LoVo (cell line): ENCODE results near the gene IDI1.
"Not testable (repeated sequence)": the region's sequence is repeated elsewhere in the genome, so short reads cannot be mapped to it uniquely, and the experiment has no call there.

Experiments used
- DNase-seq: peaks from one replicate; pipeline ENCODE4 v3.0.0-alpha.2; 2016; ENCODE audit warnings: low spot score

The IDI1 gene

DNA sequence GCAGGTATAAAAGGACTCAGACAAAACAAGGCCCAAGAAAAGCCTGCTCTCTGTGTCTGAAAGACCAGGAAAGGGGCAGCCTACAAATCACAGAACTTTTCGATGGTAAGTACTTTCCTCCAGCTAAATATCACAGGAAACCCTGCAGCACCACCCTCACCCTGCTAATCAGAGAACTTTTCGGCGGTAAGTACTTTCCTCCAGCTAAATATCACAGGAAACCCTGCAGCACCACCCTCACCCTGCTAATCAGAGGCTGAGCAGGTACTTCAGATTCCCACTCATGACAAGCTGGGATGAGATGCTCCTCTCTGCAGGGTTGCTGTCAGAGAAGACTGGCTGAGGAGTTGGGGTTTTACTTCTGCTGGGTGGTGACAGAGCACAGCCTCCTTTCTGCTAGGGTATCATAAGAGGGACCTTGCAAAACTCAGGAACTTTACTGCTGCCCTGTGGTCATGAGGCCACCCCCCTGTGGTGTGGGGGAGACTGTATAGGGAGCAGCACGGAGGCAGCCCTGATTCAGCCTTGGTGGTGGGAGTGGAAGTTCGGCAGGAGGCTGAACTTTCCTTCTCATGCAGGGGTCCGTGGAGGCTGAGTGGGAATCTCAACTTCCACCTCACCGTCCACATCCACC, 14.4 kb upstream of the IDI1 start:
- DNase-seq = no peak

DNA sequence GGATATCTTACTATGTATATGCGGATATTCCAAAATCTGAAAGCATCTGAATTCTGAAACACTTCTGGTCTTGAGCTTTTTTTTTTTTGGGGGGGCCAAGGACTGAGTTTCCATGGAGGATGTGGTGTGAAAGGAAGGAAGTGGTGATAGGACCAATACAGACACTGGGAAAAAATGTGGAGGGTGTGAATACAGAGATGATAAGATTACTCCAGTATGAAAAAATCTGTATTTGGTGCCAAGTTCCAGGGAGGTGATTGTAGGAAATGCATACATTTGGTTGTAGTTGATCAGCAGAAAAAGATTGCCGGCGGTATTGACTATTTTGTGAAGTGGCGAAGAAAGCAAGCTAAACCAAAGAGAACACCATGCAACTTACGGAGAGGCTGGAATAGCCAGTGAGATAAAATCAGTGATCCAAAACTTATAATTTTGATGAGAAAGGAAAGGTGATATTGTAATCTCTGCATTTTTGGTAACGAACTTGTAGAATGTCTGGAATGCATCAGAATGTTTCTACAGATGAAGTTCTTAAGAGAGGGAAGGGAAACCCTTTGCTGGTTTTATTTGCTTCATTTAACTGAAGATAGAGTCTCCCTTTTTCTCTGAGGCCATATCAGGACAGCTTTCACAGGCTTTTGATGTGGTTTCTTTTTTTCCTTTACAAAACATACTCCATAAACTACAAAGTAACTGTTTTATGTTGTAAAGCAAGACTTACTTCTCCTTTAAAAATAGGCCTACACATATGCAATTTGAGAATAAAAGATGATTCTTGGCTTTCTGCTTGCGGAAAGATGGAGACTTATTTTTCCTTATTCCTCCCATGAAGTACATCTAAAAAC, 13.2 kb upstream of the IDI1 start:
- no peak for DNase-seq

DNA sequence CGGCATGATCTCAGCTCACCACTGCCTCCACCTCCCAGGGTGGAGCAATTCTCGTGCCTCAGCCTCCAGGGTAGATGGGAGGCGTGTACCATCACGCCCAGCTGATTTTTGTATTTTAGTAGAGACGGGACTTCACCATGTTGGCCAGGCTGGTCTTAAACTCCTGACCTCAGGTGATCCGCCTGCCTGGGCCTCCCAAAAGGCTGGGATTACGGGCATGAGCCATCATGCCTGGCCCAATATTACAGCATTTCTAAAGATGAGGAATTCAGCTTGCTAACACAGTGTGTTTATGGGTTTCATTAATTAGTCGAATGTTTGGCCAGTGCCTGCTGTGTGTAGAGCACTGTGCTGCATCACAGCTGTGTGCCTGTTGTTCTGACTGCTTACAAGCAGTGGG, 11.0 kb upstream of the IDI1 start:
- no peak for DNase-seq

DNA sequence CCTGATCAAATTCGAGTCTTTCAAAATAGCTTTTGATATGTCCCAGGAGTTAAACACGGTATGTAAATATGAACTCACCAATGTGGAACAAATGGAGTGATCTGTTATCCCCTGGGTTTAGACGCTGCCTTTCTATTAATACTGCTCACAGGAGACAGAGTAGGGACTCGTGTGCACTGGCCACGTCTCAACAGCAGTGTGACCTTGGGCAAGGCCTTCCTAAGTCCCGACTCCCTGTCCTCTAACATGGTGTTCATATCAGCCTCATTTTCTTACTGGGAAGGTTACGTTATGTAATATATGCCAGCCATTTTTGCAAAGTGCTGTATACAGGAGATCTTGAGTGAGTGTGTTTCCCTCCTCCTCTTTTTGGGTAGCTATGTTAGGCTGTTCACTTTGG, 9.1 kb upstream of the IDI1 start:
- no peak for DNase-seq

DNA sequence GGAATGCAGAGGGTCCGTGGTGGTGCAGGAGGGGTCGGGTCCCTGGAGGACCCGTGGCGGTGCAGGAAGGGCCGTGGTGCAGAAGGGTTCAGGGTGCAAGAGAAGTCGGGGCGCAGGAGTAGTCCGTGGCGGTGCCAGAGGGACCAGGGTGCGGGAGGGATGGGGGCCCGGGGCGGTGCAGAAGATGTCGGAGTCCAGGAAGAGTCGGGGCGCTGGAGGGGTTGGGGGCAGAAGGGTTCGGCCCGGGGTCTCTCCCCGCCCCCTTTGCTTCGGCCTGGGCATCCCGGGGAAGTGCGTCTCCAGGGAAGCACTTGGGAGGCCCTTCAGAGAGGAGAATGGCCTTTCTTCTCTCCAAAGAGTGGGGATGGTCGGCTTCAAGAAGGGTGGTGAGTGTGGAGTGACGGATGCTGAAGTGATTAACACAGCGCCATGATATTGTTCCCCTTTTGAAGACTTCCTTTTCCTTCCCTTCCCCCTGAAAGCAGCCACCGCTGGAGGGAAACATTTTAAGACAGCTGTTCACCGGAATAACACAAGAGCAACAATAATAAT, 8.3 kb upstream of the IDI1 start:
- no peak for DNase-seq

DNA sequence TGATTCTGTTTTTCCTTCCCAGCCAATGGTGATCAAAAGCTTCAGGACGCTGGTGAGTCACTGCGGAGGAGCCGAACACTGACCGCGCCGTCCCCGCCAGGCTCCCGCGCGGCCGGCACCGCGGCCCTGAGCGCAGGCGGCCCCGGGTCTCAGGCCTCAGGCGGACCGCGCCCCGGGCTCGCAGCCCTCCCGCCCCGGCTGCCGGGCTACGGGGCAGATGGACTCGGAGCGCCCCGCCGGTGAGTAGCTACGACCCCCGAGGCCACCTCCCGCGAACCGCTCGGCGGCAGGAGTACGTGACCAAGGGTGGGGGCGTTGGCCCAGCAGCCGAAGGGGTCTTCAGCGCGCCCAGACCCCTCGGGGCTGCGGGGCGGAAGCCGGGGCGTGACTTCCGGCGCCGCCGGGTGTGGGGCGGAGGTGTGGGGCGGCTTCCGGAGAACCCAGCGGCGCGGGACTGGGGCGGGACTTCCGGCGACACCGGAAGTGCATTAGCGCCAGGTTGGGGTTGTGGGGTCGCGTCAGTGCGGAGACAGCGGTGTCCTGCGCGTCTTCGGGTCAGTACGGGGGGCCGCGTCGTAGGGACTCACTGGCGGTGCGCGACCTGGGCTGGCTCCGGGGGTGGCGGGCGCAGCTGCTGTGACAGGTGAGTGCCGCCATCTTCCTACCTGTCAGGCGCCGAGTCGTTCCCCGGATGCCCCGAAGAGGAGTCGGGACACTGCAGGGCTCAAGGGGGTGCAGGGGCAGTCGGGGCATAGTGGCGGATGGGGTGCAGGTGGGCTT, 7.6 kb upstream of the IDI1 start, which contains the start of gene WDR37:
Gene WDR37 (plus strand): TSS at position 60 of the 780 bp plus-strand sequence. CDS start 15,771 bp downstream, outside the sequence.
- DNase-seq = peak; percentile 75

DNA sequence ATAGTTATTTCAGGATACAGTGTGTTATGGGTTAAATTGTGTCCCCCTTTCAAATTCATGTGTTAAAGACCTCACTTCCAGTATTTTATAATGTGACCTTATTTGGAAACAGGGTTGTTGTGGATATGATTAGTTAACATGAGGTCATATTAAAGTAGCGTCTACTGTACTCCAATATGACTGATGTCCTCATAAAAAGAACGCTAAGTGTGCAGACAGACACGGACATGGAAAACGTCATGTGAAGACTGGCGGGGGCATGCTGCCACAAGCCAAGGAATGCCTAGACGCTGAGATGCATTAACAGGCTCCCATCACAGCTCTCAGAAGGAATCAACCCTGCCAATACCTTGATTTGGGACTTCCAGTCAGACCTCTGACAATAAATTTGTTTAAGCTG, 5.8 kb upstream of the IDI1 start:
- no peak for DNase-seq

DNA sequence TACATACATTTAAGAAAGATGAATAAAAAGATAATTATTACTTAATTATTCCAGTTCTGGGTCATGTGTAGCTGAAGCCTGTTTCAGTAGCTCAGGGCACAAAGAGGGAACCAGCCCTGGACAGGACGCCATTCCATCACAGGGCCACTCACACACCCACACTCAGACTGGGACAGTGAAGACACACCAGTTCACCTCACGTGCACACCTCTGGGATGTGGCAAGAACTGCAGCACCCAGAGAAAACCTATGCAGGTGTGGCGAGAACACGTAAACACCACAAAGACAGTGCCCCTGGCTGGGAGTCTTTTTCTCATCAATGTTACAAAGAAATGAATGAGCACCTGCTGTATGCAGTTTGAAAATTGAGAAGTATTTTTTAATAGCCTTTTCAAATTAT, 1.6 kb upstream of the IDI1 start:
- DNase-seq = peak; percentile 58

DNA sequence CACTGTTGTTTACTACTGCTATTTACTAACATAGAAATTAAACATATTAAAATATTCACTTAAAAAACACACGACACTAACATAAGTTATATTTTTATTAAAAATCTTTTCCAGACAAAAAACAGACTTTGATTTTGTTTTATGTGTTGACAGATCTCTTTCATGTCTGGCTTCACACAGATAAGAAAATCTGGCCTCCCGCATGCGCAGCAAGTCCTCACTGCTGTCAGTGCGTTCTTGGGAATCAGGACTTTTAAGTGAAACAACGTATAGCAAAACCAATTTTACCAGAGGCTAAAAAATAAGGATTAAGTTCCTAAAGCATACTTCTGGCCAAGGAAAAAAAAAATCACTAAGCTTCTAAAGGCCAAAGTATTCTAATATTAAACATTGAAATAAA, 1.2 kb upstream of the IDI1 start:
- DNase-seq = peak; percentile 25

DNA sequence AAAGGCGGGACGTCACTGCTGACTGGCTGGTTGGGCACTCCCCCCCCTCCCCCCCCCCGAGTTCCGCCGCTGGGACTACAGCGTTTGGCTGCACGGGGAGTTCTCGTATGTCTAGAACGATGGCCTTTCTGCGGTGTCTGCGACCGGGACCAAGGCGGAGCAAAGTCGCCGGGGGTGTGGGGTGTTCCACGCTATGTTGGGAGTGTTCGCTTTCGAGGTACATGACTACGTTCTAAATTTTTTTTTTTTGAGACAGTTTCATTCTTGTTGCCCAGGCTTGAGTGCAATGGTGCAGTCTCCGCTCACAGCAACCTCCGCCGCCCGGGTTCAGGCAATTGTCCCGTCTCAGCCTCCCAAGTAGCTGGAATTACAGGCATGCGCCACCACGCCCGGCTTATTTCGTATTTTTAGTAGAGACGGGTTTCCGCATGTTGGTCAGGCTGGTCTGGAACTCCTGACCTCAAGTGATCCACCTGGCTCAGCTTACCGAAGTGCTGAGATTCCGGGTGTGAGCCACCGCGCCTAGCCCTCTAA, 573 bp upstream of the IDI1 start:
- DNase-seq = peak; percentile 27

DNA sequence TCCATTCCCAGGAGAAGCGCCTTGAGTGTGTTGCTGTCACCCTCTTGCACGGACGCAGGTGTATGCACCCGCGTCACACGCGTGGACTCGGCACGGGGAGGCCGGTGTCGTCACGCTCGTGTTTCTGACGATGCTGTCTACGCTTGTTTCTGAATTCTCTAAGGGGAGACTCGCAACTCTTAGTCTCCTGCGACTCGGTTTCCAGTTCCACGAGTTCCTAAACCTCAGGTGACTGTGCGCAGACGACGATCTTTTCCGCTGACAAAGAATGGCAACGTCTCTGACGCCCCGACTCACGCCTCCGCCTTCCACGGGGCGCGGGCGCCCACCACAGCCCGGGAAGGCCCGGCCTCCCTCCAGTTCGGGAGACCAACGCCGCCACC, 579 bp downstream of the IDI1 start:
- no peak for DNase-seq

DNA sequence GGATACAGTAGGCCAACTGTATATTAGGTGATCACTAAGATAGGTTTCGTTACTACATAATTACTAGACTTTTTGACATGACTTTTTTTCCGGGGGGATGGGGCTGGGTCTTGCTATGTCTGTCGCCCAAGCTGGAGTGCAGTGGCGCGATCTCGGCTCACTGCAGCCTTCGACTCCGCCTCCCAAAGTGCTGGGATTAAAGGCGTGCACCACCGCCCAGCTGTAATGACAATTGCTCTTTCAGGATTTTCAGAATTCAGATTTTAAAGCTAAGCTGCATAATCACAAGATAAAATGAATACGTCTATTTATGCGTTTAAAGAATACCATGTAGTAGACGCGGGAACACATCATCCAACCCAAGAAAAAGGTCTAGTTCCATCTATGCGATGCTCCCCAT, 982 bp downstream of the IDI1 start:
- DNase-seq = no peak

DNA sequence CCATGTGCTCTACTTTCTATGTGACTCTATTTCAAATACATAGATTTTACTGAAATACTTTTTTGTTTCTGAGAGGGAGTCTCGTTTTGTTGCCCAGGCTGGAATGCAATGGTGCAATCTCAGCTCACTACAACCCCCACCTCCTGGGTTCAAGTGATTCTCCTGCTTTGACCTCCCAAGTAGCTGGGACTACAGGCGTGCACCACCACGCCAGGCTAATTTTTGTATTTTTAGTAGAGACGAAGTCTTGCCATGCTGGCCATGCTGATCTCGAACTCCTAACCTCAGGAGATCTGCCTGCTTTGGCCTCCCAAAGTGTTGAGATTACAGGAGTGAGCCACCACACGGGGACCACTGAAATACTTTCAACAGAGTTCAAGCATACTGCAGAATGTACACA, 3.5 kb downstream of the IDI1 start:
- DNase-seq = no peak

DNA sequence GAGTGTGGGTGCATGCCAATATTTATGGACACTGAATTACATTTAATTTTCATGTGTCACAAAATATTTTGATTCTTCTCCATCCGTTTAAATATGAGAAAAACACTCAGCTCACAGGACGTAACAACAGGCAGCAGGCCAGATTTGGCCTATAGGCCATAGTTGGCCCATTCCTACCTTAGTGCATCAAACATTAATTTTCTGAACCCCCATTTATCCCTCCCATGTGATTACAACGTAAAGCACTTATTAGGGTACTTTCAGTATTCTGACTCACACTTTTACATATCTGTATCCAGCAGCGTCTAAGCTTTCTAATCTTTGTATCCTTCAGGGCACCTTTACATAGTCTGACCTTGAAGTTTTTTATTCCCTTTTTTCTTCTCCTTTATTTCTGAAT, 4.0 kb downstream of the IDI1 start:
- no peak for DNase-seq

DNA sequence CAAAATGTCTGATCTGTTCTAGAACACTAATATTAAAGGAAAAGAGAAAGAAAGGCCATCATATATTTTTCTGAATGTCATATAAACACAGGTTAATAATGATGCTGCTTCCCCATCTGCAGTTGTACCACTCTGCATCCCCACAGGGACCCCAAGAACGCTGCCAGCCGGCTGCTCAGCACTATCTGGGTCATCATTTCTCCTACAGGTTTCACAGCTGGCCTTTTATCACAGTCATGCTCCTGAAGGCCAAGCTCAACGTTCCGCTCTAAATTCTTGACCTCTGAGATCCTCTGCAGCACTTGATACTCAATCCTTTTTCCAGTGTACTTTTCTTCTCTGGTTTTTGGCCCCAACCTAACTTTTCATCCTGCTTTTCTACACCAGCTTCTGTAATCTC, 4.8 kb downstream of the IDI1 start:
- DNase-seq = no peak

DNA sequence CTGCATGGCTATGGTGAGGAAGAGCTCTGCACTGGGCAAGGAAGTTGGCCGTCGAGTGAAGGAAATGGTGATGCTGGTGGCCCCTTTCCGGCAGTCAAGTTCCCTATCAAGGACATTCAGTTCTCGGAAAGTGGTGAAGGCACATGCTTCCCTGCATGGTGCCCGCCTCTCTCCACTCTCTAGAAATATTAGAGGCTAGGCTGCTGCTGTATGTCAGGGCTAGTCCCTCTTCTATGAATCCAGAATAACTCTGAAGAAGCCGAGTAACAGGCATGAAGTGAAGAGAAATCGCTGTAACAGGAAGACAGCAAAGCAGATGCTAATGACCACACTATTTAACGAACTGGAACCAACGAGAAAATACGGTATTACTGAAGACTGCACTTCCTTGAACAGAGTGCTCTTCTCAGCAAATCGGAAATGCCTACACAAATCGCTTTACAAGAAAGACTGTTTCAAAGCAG, 5.4 kb downstream of the IDI1 start:
- DNase-seq = no peak

DNA sequence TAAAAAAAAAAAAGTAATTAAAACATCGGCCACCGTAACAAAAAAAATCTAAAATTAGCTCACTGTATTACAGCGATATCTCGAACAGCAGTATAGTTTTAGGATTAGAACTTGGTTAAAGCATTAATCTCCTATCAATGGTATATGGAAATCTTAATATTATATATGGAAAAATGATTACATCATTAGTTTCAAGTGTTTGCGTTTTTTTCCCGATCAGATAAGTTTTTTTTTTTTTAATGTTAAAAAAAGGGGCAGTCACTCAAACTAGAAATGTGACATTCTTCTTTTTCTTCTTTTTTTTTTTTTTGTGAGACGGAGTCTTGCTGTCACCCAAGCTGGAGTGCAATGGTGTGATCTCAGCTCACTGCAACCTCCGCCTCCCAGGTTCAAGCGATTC, 7.4 kb downstream of the IDI1 start:
- DNase-seq = no peak

DNA sequence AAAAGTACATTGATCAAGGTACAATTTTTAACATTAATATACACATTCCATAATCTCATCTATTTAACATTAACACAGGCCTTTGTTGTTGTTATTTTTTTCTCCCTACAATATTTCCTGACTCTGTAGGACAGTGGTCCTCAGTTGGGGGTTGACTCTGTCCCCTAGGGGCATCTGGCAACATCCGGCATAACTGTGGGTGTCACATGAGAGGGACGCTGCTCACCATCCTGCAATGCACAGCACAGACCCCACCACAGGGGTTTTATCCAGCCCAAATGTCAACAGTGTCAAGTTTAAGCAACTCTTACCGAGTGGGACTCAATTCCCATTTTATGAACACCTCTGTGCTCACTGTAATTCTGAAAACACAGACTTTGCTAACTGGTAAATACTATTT, 8.8 kb downstream of the IDI1 start:
- DNase-seq = no peak

DNA sequence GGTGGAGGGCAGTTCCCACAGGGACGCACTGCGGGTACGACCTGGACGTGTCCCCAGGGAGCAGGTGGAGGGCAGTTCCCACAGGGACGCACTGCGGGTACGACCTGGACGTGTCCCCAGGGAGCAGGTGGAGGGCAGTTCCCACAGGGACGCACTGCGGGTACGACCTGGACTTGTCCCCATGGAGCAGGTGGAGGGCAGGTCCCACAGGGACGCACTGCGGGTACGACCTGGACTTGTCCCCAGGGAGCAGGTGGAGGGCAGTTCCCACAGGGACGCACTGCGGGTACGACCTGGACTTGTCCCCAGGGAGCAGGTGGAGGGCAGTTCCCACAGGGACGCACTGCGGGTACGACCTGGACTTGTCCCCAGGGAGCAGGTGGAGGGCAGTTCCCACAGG, 10.2 kb downstream of the IDI1 start:
- not testable (repeated sequence) for DNase-seq

DNA sequence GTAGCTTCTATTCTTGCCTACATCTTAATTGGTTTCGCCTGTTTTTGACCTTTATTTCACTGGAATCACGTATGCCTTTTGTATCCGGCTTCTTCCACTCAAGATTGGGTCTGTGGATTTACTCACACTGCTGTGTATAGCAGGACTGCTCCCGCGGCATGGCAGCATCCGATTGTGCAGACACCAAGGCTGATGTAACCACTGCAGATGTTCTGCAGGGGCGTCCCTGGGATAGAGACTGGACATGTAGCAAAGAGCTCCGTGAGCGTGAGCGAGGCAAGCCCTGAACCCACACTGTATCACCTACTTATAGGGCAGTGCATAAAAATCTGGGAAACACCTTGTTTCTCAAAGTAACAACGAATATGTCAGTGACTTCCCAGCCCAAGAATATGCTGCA, 11.8 kb downstream of the IDI1 start:
- DNase-seq = no peak

DNA sequence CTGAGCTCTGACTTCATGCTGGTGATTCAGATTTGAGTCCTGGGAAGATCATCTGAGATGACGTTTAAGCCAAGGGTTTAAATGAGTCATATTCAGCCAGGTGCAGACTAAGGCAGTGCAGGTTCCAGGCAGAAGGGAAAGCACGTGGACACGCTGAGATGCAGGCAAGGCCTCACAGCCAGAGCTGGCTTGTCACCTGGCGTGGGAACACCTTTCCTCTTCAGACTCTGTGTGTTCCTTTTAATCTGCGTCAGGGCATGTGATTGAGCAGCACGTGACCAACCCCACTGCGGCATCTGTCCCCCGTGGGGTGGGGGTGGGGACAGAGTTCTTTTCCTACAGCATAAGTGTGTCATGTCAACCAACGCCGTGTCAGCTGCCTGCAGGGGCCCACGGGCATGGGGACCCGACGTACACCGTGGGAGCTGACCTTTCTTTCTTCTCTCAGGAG, 12.6 kb downstream of the IDI1 start:
- DNase-seq = no peak

DNA sequence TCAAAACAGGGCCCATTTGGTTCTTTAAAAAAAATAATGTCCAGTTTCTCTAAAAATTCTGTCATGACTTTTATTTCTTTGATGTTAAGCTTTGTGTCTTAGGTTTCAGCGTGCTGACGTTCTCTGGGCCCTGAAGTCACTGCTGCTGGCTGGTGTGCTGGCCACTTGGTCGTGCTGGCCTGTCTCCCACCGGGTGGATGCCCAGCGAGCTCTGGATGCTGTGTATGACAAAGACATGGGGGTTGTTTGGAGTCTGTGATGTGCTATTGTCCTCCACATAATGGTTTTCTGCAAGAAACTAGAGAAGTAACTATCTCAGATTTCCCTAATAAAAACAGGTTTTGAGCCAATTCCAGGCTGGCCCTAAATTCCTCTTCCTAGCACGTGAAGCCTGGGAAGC, 13.7 kb downstream of the IDI1 start:
- no peak for DNase-seq
